A549 (cell line): ENCODE measurements around the gene ACSS3.

Experiments
- CBX8 ChIP-seq: fragments of 200-600 bp; sonication (generic); IDR thresholded peaks from 2 replicates; pipeline ENCODE4 v1.6.1; 2016
- CTCF ChIP-seq: fragments of >200 bp; sonication (Bioruptor Twin); formaldehyde crosslinking; IDR thresholded peaks from 3 replicates; pipeline ENCODE4 v1.5.1; 2016
- ESRRA ChIP-seq: fragments of 150-350 bp; IDR thresholded peaks from 2 replicates; pipeline ENCODE4 v1.6.1; 2014; ENCODE audit warnings: mild to moderate bottlenecking, low read length, borderline replicate concordance
- FOSL2 ChIP-seq, 2 experiments: fragments of 450-650 bp in 1 of 2; fragments of >200 bp in 1 of 2; sonication (Bioruptor Twin) in 1 of 2; formaldehyde crosslinking; IDR thresholded peaks; 2 replicates each; pipeline versions ENCODE4 v1.5.0 to v1.6.1; 2016 to 2020; ENCODE audit warnings: mild to moderate bottlenecking in 1 of 2, moderate library complexity in 1 of 2
- JUN ChIP-seq, 2 experiments: fragments of >200 bp; sonication (Bioruptor Twin); formaldehyde crosslinking; IDR thresholded peaks; 2 replicates in 1 of 2; 3 replicates in 1 of 2; pipeline ENCODE4 v1.6.1; 2016 to 2017
- MAX ChIP-seq: IDR thresholded peaks from 2 replicates; pipeline ENCODE4 v1.6.1; 2012
- POLR2A ChIP-seq: IDR thresholded peaks from 2 replicates; pipeline ENCODE4 v1.6.1; 2012; ENCODE audit warnings: mild to moderate bottlenecking, low read length
- SMC3 ChIP-seq: fragments of >200 bp; sonication (Bioruptor Twin); formaldehyde crosslinking; IDR thresholded peaks from 3 replicates; pipeline ENCODE4 v1.6.1; 2018; ENCODE audit warnings: inconsistent platforms

- TF ChIP-seq POLR2A (no peak), JUN (IDR thresholded peaks at IDR 0.05) (no peak), CTCF (no peak), ESRRA (no peak), MAX (no peak), FOSL2 (IDR thresholded peaks at IDR 0.05) (no peak), FOSL2 (CRISPR knock-in tag; IDR thresholded peaks at IDR 0.05) (no peak), CBX8 (no peak), SMC3 (no peak)
These were observed 129.8 kb downstream of the ACSS3 start for GRCh38 chr12:81207664-81208063.
